ENCODE measurements around the gene KLF7. TPM values are rescaled to one million over a fixed set of nuclear protein-coding genes. Genes with fewer than 3 reads are reported as not detected.

The KLF7 gene
- total and polyA plus RNA-seq, 2 donors (not counting 3 experiments of a cell fraction or from before 2014, with no cell fraction given) = 32.8 to 42.9 TPM

DNA sequence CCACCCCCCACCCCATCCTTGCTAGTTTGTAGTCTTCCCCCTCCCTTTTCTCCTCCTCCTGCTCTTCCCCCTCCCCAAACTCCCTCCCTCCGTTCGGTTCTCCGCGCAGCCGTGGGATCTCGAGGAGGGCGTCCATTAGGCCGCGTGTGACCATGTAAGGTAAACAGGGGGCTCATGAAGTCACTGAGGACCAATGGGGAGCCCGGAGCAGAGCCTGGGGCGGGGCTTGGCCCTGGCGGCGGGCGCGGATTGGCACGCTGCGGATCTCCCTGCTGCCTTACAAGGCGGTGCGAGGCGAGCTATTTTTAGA is 246 bp upstream of the KLF7 start:
- FAIRE-seq = peak; percentile 91
- no peaks in the 10 kb centered on the region for H3K9me1 ChIP-seq (replicated peaks; ENCODE audit: control insufficient read depth, extremely low read depth, insufficient read depth, low read length)
- H3K27me3 ChIP-seq (ENCODE audit: control insufficient read depth in 2 of 2, insufficient read depth in 2 of 2, low read length in 2 of 2) = no peaks in the 10 kb centered on the region
- intact Hi-C loops (cut with micrococcal nuclease) (loop anchor here (1.0 to 2.0 kb wide), 13 partner anchors 23 to 366 kb away; partner anchors contain the start of gene CREB1), dilution Hi-C loops (cut with MboI; ENCODE audit: extremely low pct_ligation_motif_present, low sequenced_read_pairs) (no loop called here)
- DNase-seq (ENCODE audit: low read depth, low spot score) = peak; percentile 100
- H3K4me2 ChIP-seq (ENCODE audit: insufficient read depth, low read length) = no peak overlapping the region
- no peaks in the 10 kb centered on the region for H3K36me3 ChIP-seq (ENCODE audit: control insufficient read depth in 2 of 2, extremely low read depth in 1 of 2, insufficient read depth in 2 of 2, low read length in 2 of 2)
- peaks cover 29% of the 10 kb centered on the region for H3K4me1 ChIP-seq (ENCODE audit: control insufficient read depth, extremely low read depth, insufficient read depth, low read length)
- H3K27ac ChIP-seq (ENCODE audit: insufficient read depth, low read depth, low read length) = peak overlapping the region; percentile 97
- peak overlapping the region; percentile 97 for H3K9ac ChIP-seq (replicated peaks; ENCODE audit: extremely low read depth, insufficient read depth, low read length)
- H3K79me2 ChIP-seq (ENCODE audit: control insufficient read depth, insufficient read depth, low read length) = peaks cover 43% of the 10 kb centered on the region
- BruUV-seq (replicated peaks) = no TSS peak
- CTCF ChIA-PET = interaction anchor here (0.6 to 5.3 kb wide), 8 partner anchors 18 to 322 kb away, joined by 3 to 39 read pairs (median 7); no protein-coding TSS in a partner anchor
- POLR2A ChIA-PET = interaction anchor here (0.6 to 3.0 kb wide), 13 partner anchors 10 to 308 kb away, joined by 3 to 22 read pairs (median 5); no protein-coding TSS in a partner anchor
- no peaks in the 10 kb centered on the region for H4K20me1 ChIP-seq (replicated peaks; ENCODE audit: control insufficient read depth, extremely low read depth, insufficient read depth, low read length)
- no peak overlapping the region for H2AFZ ChIP-seq (ENCODE audit: low read depth, low read length)
- H3K9me3 ChIP-seq (replicated peaks; ENCODE audit: control insufficient read depth, insufficient read depth, low read length) = no peaks in the 10 kb centered on the region
- peak overlapping the region in 1 of 3 experiments; percentile 91 for H3K4me3 ChIP-seq (replicated peaks in 1 of 3; ENCODE audit: insufficient read depth in 1 of 3, low read depth in 1 of 3, low read length in 3 of 3)
- no peak for TF ChIP-seq MYC (IDR thresholded peaks at IDR 0.05; ENCODE audit: low read depth, low read length)
- no peak for TF ChIP-seq EZH2 (IDR thresholded peaks at IDR 0.05; ENCODE audit: borderline replicate concordance, low read depth, low read length, severe bottlenecking)
- no peak for TF ChIP-seq POLR2A (IDR thresholded peaks at IDR 0.05; ENCODE audit: low read depth, low read length)
- TF ChIP-seq FOS (IDR thresholded peaks at IDR 0.05; ENCODE audit: borderline replicate concordance, insufficient read depth, low read length) = no peak
- TF ChIP-seq JUN (IDR thresholded peaks at IDR 0.05; ENCODE audit: borderline replicate concordance, insufficient read depth, insufficient read length, low read depth) = no peak
- TF ChIP-seq, protein P1, sequence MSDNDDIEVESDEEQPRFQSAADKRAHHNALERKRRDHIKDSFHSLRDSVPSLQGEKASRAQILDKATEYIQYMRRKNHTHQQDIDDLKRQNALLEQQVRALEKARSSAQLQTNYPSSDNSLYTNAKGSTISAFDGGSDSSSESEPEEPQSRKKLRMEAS (IDR thresholded peaks at IDR 0.05; ENCODE audit: insufficient read depth, insufficient read length) = no peak
- TF ChIP-seq, protein P2, sequence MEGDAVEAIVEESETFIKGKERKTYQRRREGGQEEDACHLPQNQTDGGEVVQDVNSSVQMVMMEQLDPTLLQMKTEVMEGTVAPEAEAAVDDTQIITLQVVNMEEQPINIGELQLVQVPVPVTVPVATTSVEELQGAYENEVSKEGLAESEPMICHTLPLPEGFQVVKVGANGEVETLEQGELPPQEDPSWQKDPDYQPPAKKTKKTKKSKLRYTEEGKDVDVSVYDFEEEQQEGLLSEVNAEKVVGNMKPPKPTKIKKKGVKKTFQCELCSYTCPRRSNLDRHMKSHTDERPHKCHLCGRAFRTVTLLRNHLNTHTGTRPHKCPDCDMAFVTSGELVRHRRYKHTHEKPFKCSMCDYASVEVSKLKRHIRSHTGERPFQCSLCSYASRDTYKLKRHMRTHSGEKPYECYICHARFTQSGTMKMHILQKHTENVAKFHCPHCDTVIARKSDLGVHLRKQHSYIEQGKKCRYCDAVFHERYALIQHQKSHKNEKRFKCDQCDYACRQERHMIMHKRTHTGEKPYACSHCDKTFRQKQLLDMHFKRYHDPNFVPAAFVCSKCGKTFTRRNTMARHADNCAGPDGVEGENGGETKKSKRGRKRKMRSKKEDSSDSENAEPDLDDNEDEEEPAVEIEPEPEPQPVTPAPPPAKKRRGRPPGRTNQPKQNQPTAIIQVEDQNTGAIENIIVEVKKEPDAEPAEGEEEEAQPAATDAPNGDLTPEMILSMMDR (IDR thresholded peaks at IDR 0.05; ENCODE audit: extremely low read depth in 1 of 2, insufficient read depth in 1 of 2, low read depth in 1 of 2, low read length in 2 of 2) = no peak
- TF ChIP-seq GATA2 (IDR thresholded peaks at IDR 0.05; ENCODE audit: insufficient read depth, insufficient read length, low read depth, low read length) = no peak
- no peak for TF ChIP-seq POLR2AphosphoS5 (IDR thresholded peaks at IDR 0.05; ENCODE audit: insufficient read depth, low read depth, low read length)
